Activated naive CD8-positive, alpha-beta T cell treated with anti-CD3 and anti-CD28 coated beads, Interleukin-2, amount 50 U/mL, for 16 hours (primary cell): Measurements from ENCODE around the gene LGI1.
"Not testable (repeated sequence)": the region's sequence is repeated elsewhere in the genome, so short reads cannot be mapped to it uniquely, and the experiment has no call there.

Source experiments
- DNase-seq: peaks from one replicate; pipeline ENCODE4 v3.0.0-alpha.2; 2020; ENCODE audit warnings: low read depth, low spot score

LGI1 gene

DNA sequence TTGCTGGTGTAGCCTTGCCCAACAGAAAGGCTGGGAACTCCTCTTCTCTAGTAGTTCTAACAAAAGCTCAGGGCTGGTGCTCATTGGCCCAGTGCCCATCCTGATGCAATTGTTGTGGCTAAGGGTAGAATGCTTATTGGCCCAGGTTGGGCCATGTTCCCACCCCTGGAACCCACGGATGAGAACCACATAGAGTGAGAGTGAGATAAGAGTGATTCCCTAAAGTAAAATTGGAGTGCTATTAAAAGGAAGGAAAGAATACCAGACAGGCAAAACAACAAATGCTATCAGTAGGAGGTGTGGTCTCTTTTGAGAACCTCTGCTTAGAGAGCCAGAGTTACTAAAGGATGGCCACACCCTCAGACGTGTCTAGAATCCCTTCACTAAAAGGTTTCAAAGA, 49.2 kb downstream of the LGI1 start:
- DNase-seq, result no peak

DNA sequence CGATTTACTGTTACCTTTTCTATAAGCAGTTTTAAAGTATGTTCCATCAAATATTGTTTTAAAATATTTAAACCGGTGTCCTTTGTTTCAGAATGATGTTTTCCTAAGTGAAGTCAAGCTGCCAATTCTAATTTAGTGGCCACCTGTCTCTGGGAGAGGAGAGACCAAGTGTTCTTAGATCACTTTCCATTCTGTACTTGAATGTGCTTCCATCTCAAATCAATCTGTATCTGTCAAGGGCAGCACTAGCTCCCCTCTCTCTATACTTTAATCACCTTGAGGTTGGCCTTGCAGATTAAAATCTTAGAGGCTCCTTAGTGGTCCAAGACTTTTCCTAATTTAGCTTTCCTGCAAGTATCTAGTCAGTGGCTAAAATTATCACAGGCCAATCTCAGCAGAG, 49.6 kb downstream of the LGI1 start:
- DNase-seq, result no peak

DNA sequence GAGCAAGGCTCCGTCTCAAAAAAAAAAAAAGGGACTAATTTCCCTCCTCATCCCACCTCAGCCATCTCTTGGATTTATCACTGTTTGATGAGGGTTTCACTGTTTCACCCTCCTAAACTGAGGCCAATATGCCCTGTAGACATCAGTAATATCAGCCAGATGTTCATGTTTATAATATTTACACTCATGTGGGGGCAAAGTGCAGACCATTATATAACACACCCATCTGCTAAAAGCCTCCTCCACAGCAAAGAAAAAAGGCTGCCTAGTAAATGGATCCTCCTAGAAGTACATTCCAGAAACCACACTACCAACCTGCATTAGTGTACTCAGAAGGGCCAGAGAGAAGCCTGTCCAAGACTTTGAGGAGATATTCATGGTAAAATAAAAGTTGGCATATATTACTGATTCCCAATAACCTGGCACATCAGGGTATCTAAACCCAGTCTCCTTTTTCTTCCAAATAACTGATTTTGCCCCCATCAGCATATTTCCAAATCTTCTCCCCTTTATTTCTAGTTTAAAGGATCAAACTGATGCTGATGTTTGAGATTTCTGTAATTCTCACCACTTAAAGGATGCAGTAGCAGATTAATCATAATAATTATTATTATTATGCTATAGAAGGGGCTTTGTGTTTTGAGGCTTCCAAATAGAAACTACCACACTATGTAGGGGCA, 55.1 kb downstream of the LGI1 start:
- no peak for DNase-seq

DNA sequence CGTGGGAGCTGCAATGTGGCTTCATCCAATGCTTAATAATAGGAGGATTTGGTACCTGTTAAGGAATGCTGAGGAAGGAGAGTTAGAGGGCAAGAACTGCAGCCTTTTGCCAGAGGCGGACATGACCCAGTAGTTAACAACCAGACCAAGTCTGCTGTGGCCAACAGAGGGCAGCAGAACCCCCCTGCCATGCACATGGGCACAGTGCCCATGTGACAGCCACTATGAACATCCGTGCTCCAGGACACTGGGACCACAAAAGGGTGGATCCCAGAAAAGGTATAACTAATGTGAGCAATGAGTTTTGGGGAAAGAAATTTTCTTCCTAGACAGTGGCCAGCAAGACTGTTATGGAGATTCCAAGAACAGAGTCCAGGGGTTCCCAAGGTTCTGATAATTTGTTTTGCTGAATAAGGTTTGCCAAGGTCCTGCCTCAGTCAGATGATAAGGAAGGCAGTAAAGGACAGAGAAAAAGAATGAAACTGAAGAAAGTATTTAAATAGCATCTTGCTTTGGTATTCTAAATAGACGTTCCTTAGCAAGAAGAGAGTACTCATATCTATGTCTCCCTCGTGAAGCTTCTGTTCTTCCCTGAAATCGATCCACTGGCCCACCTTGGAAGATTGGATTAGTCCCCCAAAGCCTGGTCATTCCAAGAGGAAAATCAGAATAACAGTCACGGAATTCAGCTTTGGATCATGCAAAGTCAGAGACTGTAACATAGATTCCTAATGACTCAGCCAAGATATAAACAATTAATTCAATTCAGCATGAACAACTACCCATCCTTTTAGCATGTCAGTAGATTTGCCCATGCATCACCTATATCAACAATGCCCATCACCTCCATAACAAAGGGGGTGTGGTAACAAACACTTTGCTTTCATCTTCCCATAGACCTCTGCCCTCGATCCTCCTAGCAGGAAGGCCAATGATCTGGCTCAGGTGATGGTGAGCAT, 56.0 kb downstream of the LGI1 start:
- DNase-seq, result no peak

DNA sequence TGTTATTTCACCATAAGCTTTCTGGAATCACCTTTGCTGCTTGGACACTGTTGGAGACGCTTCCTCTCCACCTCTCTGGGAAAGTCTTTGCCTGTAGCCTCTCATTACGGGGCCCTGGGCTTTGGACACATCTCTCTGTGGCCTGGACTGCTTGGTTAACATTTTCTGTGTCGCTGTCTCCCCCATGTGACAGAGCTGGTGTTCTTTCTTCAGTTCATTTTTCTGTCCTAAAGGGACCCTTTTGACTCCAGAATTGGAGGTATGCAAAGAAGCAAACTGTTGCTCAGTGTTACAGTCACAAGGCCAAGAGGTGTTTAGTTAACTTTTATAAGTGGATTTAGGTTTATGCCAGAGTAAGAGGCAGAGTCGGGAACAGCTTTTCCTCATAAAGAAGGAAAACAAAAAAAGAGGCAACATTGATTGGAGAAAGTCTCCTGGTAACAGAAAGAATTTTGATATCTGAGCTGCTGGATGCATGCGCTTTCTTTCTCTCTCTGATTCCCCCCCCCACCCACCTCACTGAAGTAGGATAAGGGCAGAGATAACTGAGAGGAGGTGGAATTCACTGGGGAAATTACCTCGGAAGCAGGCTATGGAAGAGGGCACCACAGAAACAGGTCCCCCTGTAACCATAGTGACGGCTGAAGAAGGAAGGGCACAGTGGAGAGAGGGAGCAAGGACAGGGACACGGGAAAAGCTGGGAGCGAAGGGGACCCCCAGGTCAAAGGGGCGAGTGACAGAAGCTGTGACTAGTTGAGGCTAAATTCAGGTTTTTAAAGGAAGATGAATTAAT, 57.8 kb downstream of the LGI1 start:
- DNase-seq, result no peak

DNA sequence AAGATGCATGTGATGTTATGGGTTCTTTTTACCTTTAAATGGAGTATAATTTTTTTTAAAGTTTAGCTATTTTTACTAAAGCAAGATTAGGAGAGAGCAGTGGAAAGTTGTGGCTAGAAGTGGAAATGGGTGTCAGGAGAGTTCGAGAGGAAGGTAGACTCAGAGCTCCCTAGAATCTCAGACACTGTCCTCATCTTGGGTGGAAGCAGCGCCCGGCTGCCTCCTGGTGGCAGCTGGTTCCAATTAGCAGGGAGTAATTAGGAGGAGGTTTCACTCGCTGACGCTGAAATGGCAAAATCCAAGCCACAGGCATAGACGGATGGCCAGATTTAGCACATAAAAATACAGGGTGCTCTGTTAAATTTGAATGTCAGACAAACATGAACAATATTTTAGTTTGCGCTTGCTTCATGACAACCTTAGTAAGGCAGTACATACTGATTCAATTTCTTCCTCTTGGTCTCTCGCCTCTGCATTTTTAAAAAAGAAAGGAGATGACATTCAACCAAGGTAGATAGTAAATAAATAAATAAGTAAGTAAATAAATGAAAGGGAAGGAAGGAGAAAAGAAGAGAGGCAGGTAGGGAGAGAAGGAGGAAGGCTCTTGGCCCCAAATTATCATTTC, 58.5 kb downstream of the LGI1 start:
- DNase-seq, result no peak

DNA sequence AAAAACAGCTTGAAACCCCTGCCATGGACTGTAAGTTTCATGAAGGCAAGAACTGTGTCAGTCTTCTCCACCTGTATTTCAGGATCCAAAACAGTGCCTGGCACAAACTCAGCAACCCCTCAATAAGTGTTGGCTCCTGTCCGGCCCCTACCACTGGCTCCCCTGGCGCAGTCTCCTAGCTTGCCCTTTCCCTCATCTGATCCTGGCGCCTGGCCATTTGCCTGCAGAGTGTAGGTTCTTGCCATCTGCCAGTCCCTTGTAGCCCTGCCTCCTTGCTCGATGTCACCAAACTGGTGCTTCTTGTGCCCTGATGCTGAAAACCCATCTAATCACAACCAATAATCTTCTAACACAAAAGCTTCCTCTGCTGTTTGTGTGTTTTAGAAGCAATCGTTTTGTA, 60.4 kb downstream of the LGI1 start:
- DNase-seq, result no peak

DNA sequence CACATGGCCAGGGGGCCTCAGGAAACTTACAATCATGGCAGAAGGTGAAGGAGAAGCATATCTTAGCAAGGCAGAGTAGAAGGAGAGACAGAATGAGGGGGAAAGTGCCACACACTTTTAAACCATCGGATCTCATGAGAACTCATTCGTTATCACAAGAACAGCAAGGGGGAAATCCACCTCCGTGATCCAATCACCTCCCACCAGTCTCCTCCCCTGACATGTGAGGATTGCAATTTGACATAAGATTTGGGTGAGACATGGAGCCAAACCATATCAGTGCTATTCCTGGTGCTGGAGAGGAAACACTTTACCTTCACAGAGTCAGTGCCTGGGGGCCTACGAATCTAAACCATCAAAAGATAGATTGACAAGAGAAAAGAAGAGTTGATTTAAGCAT, 61.8 kb downstream of the LGI1 start:
- DNase-seq, result no peak

DNA sequence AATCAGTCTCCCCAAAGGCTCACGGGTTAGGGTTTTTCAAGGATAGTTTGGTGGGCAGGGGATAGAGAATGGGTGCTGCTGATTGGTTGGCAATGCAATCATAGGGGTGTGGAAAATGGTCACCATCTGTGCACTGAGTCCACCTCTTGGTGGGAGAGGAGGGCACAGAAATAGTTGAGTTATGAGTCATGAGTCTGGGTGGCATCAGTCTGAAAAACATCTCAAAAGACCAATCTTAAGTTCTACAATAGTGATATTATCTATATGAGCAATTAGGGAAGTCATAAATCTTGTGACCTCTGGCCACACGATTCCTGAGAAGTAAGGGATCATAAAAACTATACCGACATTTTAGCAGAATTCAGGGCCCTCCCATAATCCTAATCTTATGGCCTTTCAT, 62.7 kb downstream of the LGI1 start:
- DNase-seq, result no peak

DNA sequence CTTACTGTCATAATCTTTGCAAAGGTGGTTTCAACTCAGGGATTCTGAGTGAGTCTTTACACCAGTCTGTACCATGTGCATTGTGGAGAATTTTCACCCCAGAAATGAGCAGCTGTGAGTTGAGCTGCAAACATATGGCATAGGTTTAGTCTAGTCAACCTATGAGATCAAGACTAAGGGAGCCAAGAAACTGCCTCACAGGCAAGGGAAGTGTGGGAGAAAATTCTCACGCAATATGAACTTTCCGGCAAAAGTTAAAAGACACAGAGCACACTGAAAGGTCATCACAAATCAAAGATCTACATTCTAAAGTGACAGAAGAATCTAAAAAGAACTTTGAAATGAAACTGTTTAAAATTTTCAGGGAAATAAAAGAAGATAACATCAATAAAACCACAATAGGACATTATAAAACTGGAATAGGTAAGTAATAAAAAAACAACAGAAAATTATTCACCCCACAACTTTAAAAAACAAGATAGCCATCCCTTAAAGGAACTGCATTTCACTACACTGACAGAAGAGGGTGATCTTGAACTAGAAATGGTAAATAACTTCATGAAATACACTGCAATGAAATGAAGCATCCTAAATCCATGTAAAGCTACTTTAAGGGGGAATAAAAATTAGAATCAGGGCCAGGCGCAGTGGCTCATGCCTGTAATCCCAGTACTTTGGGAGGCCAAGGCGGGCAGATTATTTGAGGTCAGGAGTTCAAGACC, 63.5 kb downstream of the LGI1 start:
- no peak for DNase-seq

DNA sequence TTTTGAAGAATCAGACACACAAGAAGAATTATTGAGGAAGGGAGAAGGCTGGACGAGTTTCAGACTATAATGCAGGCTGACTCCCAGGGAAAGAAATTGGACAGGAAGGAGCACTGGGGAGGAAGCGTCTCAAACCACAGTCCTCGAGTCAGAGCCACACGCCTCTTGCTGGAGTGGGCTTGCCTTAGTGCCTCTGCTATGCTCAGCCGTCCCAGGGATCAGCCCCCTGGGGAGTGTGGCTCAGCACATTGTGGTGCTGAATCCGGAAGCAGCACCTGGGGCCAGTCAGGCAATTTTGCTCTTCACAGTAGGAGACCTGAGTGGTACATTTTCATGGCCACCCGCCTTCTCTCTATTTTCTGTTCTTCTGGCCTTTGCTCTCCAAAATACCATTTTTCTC, 68.6 kb downstream of the LGI1 start:
- DNase-seq, result no peak

DNA sequence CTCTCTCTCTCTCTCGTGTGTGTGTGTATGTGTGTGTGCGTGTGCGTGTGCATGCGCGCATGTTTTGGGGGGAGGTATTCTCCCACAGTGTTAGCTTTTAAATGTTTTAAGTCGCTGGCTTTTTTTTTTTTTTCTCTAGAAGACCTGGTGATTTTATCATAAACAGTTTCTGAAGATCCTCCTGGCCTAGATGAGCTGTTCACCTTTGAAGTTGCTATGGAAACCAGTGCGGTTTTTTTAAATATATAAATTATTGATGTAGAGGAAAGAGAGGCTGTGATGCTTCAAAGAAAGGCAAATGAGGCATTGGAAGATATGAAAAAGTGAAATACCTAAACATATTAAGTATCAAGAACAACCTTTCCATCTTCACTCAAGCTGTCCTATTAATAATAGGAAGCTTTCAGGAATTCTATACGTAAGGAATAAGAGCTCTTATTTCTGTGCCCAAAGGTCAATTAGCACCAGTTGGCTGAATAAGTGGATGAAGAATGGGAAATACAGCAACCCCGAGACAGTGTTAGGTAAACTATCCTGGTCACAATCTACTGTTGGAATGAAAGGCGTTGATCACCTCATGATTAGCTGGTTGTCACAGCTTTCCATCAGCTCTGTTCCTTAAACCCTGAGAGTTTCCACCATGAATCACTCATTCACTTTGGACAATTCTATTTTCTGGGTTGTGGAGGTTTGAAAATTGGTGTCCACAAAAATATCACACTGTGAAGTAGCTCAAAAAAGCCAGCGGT, 69.5 kb downstream of the LGI1 start:
- no peak for DNase-seq

DNA sequence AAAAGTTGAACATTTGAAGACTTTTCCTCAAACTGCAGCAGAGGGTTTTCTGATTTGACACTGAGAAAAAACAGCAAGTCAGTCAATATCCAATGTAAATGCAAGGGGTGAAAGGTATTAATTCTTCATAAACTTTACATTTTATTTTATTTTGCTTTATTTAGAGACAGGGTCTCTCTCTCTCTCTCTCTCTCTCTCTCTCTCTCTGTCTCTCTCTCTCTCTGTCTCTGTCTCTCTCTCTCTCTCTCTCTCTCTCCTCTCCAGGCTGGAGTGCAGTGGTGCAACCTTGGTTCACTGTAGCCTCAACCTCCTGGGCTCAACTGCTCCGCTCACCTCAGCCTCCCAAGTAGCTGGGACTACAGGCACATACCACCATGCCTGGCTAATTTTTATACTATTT, 73.3 kb downstream of the LGI1 start:
- not testable (repeated sequence) for DNase-seq

DNA sequence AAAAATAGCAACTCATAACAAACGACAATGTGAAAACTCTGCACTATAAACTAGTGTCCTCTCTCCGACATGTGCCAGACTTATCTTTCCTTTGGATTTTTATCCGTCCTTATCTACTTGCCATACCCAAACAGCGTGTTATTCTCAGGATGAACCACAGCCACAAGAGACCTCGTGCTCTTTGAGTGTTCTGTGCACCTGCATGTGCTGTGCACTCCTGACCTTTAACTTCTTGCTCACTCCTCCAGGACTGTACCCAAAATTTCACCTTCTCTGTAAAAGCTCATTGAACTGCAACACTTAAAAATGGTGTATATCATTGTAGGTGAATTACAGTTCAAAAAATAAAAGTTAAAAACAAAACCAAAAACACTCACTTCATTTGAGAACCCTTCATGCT, 78.0 kb downstream of the LGI1 start:
- DNase-seq, result no peak

DNA sequence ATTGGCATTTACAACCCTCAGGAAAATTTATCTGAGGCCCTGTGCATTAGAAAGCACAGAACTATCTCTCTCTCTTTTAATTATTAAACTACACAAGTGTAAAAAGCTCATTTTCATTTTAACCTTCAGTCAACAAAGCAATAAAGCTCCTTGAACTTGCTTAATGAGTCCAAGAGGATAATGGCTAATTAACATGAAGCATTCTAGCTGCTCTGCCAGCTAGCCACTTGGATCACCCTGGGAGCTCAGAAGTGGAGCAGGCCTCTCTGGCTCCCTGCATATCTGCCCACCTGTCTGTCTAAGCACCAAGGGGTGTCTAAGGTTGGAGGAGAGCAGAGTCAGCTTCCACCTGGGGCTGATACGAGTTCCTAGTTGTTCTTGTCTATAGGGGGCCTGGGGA, 80.1 kb downstream of the LGI1 start:
- DNase-seq, result no peak

DNA sequence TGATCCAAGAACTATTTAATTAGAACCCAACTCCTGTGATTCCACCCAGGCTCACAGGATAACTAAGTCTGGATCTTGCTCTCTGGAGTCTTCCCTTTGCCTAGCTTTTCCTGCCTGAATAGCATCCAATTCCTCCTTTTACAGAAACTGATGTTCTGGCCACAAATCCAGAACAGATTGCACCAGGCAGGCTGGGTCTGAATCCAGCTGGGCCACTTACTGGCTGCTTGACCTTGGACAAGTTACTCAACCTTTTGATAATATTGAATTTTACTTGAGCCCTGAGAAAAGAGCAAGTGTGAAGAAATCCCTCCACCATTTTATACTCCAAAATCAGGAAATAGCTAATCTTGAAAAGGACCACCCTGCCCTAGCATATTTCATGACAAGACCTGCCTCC, 80.5 kb downstream of the LGI1 start:
- DNase-seq, result no peak

DNA sequence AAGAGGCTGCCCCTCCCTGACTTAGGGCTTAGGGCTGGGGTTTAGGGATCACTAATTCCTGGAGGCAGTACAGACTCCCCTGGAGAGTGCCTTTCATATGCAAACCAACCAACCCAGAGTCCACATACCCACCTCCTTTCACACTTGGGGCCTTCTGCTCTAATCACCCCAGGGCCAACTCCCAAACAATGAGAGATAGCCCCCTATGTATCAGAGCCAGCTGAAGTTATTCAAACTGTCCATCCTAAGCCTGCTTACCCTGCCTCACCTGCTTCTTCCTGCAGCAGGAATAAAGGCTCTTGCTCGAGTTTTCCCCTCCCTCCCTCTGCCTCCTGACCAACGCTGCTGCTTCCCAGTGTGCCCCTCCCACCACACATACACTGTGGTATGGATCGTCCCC, 84.2 kb downstream of the LGI1 start:
- no peak for DNase-seq

DNA sequence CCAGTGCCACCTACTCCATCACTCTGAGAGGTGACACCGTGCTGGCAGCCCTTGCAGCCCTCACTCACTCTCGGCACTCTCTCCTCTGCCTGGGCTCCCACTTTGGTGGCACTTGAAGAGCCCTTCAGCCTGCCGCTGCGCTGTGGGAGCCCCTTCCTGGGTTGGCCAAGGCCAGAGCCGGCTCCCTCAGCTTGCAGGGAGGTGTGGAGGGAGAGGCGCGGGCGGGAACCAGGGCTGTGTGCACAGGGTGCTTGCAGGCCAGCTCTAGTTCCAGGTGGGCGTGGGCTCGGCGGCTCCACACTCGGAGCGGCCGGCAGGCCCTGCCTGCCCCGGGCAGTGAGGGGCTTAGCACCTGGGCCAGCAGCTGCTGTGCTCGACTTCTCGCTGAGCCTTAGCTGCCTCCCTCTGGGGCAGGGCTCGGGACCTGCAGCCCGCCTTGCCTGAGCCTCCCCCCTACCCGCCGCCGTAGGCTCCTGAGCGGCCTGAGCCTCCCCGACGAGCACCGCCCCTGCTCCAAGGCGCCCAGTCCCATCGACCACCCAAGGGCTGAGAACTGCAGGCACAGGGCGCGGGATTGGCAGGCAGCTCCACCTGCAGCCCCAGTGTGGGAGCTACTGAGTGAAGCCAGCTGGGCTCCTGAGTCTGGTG, 87.4 kb downstream of the LGI1 start:
- no peak for DNase-seq
